Activated T-cell treated with anti-CD3 and anti-CD28 coated beads for 1 hour (primary cell): ENCODE data around the gene WNT11.

Experiments used
- DNase-seq: peaks from one replicate; pipeline ENCODE4 v3.0.0-alpha.2; 2020; ENCODE audit warnings: low read depth

Gene WNT11

GRCh38 chr11:76206327-76207081 lies at the start of gene WNT11:
Gene WNT11 (minus strand): TSS chr11:76206502. CDS start chr11:76206407, 95 bp downstream.
- no peak for DNase-seq

GRCh38 chr11:76253416-76253815 lies 47.1 kb upstream of the WNT11 start:
- DNase-seq = no peak

- no peak for DNase-seq
These were observed 46.3 kb upstream of the WNT11 start for GRCh38 chr11:76252631-76253070.

- DNase-seq = no peak
These were observed 45.3 kb upstream of the WNT11 start for GRCh38 chr11:76251576-76251975.

- DNase-seq = no peak
These were observed 44.9 kb upstream of the WNT11 start for GRCh38 chr11:76251226-76251575.

- DNase-seq = no peak
These were observed 44.4 kb upstream of the WNT11 start for GRCh38 chr11:76250520-76251225.

- DNase-seq = no peak
These were observed 43.0 kb upstream of the WNT11 start for GRCh38 chr11:76249195-76249741.

GRCh38 chr11:76248210-76248609 lies 41.9 kb upstream of the WNT11 start:
- no peak for DNase-seq

GRCh38 chr11:76247091-76247490 lies 40.8 kb upstream of the WNT11 start:
- no peak for DNase-seq

- DNase-seq = no peak
These were observed 40.1 kb upstream of the WNT11 start for GRCh38 chr11:76246271-76246933.

- DNase-seq = no peak
These were observed 39.4 kb upstream of the WNT11 start for GRCh38 chr11:76245720-76246119.

GRCh38 chr11:76244316-76244851 lies 38.1 kb upstream of the WNT11 start:
- DNase-seq = no peak

- no peak for DNase-seq
These were observed 37.6 kb upstream of the WNT11 start for GRCh38 chr11:76243957-76244285.

- DNase-seq = no peak
These were observed 37.1 kb upstream of the WNT11 start for GRCh38 chr11:76243193-76243956.

GRCh38 chr11:76242004-76242779 lies 35.9 kb upstream of the WNT11 start:
- DNase-seq = no peak

GRCh38 chr11:76241243-76242000 lies 35.1 kb upstream of the WNT11 start:
- DNase-seq = no peak

- no peak for DNase-seq
These were observed 34.4 kb upstream of the WNT11 start for GRCh38 chr11:76240666-76241065.

GRCh38 chr11:76240161-76240540 lies 33.8 kb upstream of the WNT11 start:
- no peak for DNase-seq

GRCh38 chr11:76239483-76240160 lies 33.3 kb upstream of the WNT11 start:
- DNase-seq = no peak

- no peak for DNase-seq
These were observed 32.2 kb upstream of the WNT11 start for GRCh38 chr11:76238551-76238950.
